SU-DHL-6 (cell line): ENCODE measurements around the gene TFIP11.

Source experiments
- H2AFZ ChIP-seq: fragments of 200-600 bp; sonication (generic); 2 replicates; pipeline ENCODE4 v1.6.1; 2014; ENCODE audit warnings: low read depth, mild to moderate bottlenecking, moderate library complexity, mixed read lengths, antibody characterized with exemption, low read length; ENCODE audit not compliant: severe bottlenecking
- H3F3A ChIP-seq: fragments of 200-600 bp; shearing (Covaris generic); 2 replicates; pipeline ENCODE4 v1.6.0; 2016; ENCODE audit warnings: antibody characterized with exemption, mild to moderate bottlenecking; ENCODE audit not compliant: insufficient read depth
- H3K27ac ChIP-seq: fragments of 200-600 bp; sonication (generic); 2 replicates; pipeline ENCODE4 v1.5.1; 2016; ENCODE audit warnings: low read depth, mild to moderate bottlenecking, low read length, moderate library complexity, mixed read lengths
- H3K27me3 ChIP-seq: fragments of 200-600 bp; sonication (generic), shearing (Covaris generic); 2 replicates; pipeline ENCODE4 v1.6.0; 2014; ENCODE audit warnings: mild to moderate bottlenecking, low read length
- H3K36me3 ChIP-seq: fragments of 200-600 bp; sonication (generic); 2 replicates; pipeline ENCODE4 v1.6.1; 2014; ENCODE audit warnings: mild to moderate bottlenecking, low read length, mixed read lengths
- H3K4me2 ChIP-seq: fragments of 300-600, 200-600 bp; shearing (Covaris generic), sonication (generic); 2 replicates; pipeline ENCODE4 v1.6.0; 2014; ENCODE audit warnings: low read length, low read depth, mild to moderate bottlenecking; ENCODE audit not compliant: poor library complexity, severe bottlenecking
- H3K4me3 ChIP-seq: fragments of 200-600 bp; sonication (generic); 2 replicates; pipeline ENCODE4 v1.5.1; 2014; ENCODE audit warnings: antibody characterized with exemption, low read length, mild to moderate bottlenecking, mixed read lengths; ENCODE audit not compliant: insufficient read depth, poor library complexity, severe bottlenecking
- H3K79me2 ChIP-seq: fragments of 200-600 bp; sonication (generic); 2 replicates; pipeline ENCODE4 v1.6.1; 2014; ENCODE audit warnings: mild to moderate bottlenecking, low read length, moderate library complexity; ENCODE audit not compliant: insufficient read depth
- H3K9ac ChIP-seq: fragments of 200-600 bp; sonication (generic); 2 replicates; pipeline ENCODE4 v1.7.0; 2014; ENCODE audit warnings: mild to moderate bottlenecking, low read length
- H3K9me2 ChIP-seq: fragments of 200-600 bp; sonication (generic); replicated peaks from 2 replicates; pipeline ENCODE4 v1.6.1; 2014; ENCODE audit warnings: low read length; ENCODE audit not compliant: insufficient read depth
- H3K9me3 ChIP-seq: fragments of 200-600 bp; sonication (generic); 2 replicates; pipeline ENCODE4 v1.6.1; 2014; ENCODE audit warnings: low read length, mixed read lengths; ENCODE audit not compliant: insufficient read depth
- H4K20me1 ChIP-seq: fragments of 200-600 bp; sonication (generic); 2 replicates; pipeline ENCODE4 v1.6.1; 2014; ENCODE audit warnings: low read depth, mild to moderate bottlenecking, antibody characterized with exemption, low read length, moderate library complexity, mixed read lengths
- CTCF ChIP-seq: fragments of 200-600 bp; sonication (generic); IDR thresholded peaks from one replicate; pipeline ENCODE4 v1.5.1; 2017; ENCODE audit warnings: antibody characterized with exemption, mild to moderate bottlenecking, low read length, moderate library complexity; ENCODE audit not compliant: insufficient read depth, poor library complexity, severe bottlenecking
- EZH2phosphoT487 ChIP-seq: fragments of 200-600 bp; sonication (generic), shearing (Covaris generic); conservative IDR thresholded peaks from 2 replicates; pipeline ENCODE4 v1.6.1; 2018; ENCODE audit warnings: mild to moderate bottlenecking, antibody characterized with exemption, low read length, moderate library complexity, mixed read lengths

The TFIP11 gene

GRCh38 chr22:26525946-26526564 lies 13.8 kb upstream of the TFIP11 start:
- no peaks in the 10 kb centered on the region for H3K36me3 ChIP-seq
- no peak overlapping the region for H3K4me3 ChIP-seq
- no peak overlapping the region for H3K27ac ChIP-seq
- H3K9ac ChIP-seq, result no peak overlapping the region
- H2AFZ ChIP-seq, result no peak overlapping the region
- TF ChIP-seq EZH2phosphoT487 (no peak), CTCF (no peak)
- peaks cover 6% of the 10 kb centered on the region; the same call in 1 of the 2 replicates for H3F3A ChIP-seq
- H3K27me3 ChIP-seq, result no peaks in the 10 kb centered on the region
- no peaks in the 10 kb centered on the region for H3K79me2 ChIP-seq
- no peaks in the 10 kb centered on the region for H4K20me1 ChIP-seq
- H3K9me3 ChIP-seq, result no peaks in the 10 kb centered on the region
- H3K4me2 ChIP-seq, result no peak overlapping the region
- no peaks in the 10 kb centered on the region for H3K9me2 ChIP-seq

- H3K79me2 ChIP-seq, result no peaks in the 10 kb centered on the region
- H3K4me2 ChIP-seq, result no peak overlapping the region
- H3K27ac ChIP-seq, result no peak overlapping the region
- no peaks in the 10 kb centered on the region for H3K9me3 ChIP-seq
- H3K27me3 ChIP-seq, result no peaks in the 10 kb centered on the region
- H4K20me1 ChIP-seq, result no peaks in the 10 kb centered on the region
- TF ChIP-seq CTCF (no peak), EZH2phosphoT487 (no peak)
- H3K36me3 ChIP-seq, result no peaks in the 10 kb centered on the region
- no peaks in the 10 kb centered on the region for H3K9me2 ChIP-seq
- no peak overlapping the region for H3K4me3 ChIP-seq
- peaks cover 6% of the 10 kb centered on the region; the same call in 1 of the 2 replicates for H3F3A ChIP-seq
- H2AFZ ChIP-seq, result no peak overlapping the region
- H3K9ac ChIP-seq, result no peak overlapping the region
Measured at GRCh38 chr22:26524870-26525269, 12.6 kb upstream of the TFIP11 start.

- no peak overlapping the region for H3K4me2 ChIP-seq
- H2AFZ ChIP-seq, result no peak overlapping the region
- H3K9me2 ChIP-seq, result no peaks in the 10 kb centered on the region
- H3K27ac ChIP-seq, result no peak overlapping the region
- no peaks in the 10 kb centered on the region for H3K36me3 ChIP-seq
- no peak overlapping the region for H3K4me3 ChIP-seq
- H3K27me3 ChIP-seq, result no peaks in the 10 kb centered on the region
- H3K79me2 ChIP-seq, result no peaks in the 10 kb centered on the region
- peaks cover 6% of the 10 kb centered on the region; the same call in 1 of the 2 replicates for H3F3A ChIP-seq
- no peaks in the 10 kb centered on the region for H4K20me1 ChIP-seq
- TF ChIP-seq EZH2phosphoT487 (no peak), CTCF (no peak)
- no peaks in the 10 kb centered on the region for H3K9me3 ChIP-seq
- no peak overlapping the region for H3K9ac ChIP-seq
Measured at GRCh38 chr22:26522592-26522991, 10.3 kb upstream of the TFIP11 start.
